HG02981 (cell line): ENCODE data around the gene GJA8.
A peak's percentile ranks its signal among the peaks of the same experiment; 100 is the strongest.
"Not testable (repeated sequence)": the region's sequence is repeated elsewhere in the genome, so short reads cannot be mapped to it uniquely, and the experiment has no call there.

ENCODE experiments used
- ATAC-seq: cut with Tn5 transposase; IDR thresholded peaks from one replicate; pipeline ENCODE4 v1.9.1; 2021; ENCODE audit warnings: mild to moderate bottlenecking, moderate library complexity; ENCODE audit not compliant: unreplicated experiment

GJA8 gene

DNA sequence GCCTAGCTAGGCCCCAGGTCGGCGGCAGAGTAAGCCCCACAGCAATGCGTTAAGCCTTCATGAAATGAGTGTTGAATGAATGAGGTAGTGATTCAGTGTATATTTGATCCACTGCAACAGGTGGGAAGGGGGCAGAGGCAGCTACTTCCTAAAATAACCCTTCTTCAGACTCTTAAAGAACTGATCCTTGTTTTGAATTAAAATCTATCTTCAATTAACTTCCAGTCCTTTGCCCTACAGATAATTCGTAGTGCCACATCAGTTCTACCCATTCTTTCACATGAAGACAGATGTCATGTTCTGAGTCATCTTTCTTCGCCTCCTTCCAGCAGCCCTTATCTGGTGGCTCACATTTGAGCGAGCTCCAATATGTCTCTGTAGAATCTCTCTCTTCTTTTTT is 24.6 kb downstream of the GJA8 start:
- not testable (repeated sequence) for ATAC-seq

GRCh38 chr1:147927689-147928088 is 25.1 kb downstream of the GJA8 start:
- ATAC-seq, result not testable (repeated sequence)

GRCh38 chr1:147928236-147929132 is 25.9 kb downstream of the GJA8 start, which contains the start of gene GPR89B:
TSS of gene GPR89B (plus strand) at chr1:147928420. CDS start at chr1:147928537, 117 bp downstream.
- ATAC-seq, result peak; percentile 96

- ATAC-seq, result not testable (repeated sequence)
Measured at GRCh38 chr1:147931137-147931536, 28.5 kb downstream of the GJA8 start.

DNA sequence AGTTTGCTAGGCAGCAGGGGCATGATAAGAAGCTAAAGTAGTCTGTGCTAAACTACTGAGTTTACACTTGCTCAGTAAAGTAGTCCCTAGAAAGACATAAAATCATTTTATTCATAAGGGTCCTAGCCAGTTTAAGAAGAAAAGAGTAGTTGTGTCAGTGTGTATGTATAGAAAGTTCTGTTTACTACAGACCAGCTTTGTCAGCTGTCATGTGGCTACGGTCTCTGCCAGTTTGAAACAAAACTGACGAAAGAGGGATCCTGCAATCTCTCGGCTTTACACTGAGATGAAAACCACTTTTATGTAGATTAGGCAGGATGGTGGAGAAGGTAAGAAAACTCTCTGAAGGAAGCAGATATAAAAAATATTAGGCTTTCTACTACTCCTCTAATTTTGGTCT is 32.7 kb downstream of the GJA8 start:
- not testable (repeated sequence) for ATAC-seq

DNA sequence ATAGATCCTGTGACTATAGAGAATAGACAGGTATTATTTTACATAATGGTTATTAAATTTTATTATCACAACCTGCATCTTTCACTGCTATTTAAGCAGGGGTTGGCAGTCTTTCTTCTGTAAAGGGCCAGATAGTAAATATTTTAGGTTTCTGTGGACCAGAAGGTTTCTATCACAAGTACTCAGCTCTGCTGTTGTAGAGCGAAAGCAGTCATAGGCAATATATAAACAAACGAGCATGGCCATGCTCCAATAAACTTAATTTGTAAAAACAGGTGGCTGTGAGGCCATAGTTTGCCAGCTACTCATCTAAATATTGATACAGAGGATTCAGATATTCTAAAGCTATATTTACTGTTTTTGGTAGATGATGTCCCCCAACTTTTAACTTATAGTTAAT is 37.9 kb downstream of the GJA8 start:
- ATAC-seq, result not testable (repeated sequence)

DNA sequence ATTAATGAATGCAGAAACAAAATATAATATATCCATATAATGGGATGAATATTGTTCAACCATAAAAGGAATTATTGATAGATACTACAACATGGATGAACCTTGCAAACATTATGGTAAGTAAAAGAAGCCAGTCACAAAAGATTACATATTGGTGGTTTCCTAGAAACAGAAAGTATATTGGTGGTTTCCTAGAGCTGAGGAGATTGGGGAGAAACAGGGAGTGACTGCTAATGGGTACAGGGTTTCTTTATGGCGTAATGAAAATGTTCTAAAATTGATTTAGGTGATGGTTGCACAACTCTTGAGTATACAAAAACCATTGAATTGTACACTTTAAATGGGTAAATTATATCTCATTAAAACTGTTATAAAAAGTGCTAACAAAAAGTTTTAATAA is 40.0 kb downstream of the GJA8 start:
- not testable (repeated sequence) for ATAC-seq

DNA sequence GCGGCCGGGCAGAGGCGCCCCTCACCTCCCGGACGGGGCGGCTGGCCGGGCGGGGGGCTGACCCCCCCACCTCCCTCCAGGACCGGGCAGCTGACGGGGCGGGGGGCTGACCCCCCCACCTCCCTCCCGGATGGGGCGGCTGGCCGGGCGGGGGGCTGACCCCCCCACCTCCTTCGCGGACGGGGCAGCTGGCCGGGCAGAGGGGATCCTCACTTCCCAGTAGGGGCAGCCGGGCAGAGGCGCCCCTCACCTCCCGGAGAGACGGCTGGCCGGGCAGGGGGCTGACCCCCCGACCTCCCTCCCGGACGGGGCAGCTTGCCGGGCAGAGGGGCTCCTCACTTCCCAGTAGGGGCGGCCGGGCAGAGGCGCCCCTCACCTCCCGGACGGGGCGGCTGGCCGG is 46.9 kb downstream of the GJA8 start:
- not testable (repeated sequence) for ATAC-seq
